SK-N-SH (cell line): ENCODE results near the gene MIPEP. TPM values are rescaled to one million over a fixed set of nuclear protein-coding genes. Genes with fewer than 3 reads are reported as not detected.

ENCODE experiments used
- CTCF ChIA-PET: fragments of 300-600, 350-600 bp; formaldehyde crosslinking; extraction: SDS; loops from one replicate; lab custom pipeline; 2021; lab: Yijun Ruan, JAX
- POLR2A ChIA-PET: fragments of 350-600 bp; sonication (Branson Sonifier 250); formaldehyde crosslinking; extraction: SDS; loops from one replicate; lab custom pipeline; 2020; ENCODE audit warnings: antibody characterized with exemption, inconsistent platforms; lab: Yijun Ruan, JAX
- DNase-seq: peaks from one replicate; pipeline ENCODE4 v3.0.0; 2012
- H2AFZ ChIP-seq: fragments of 200-600 bp; sonication (generic); 2 replicates; pipeline ENCODE4 v1.8.1; 2016; ENCODE audit warnings: antibody characterized with exemption, mild to moderate bottlenecking, low read depth
- H3F3A ChIP-seq: fragments of 200-600 bp; sonication (generic); replicated peaks from 2 replicates; pipeline ENCODE3; 2016; ENCODE audit warnings: antibody characterized with exemption, mild to moderate bottlenecking; ENCODE audit not compliant: insufficient read depth
- H3K27ac ChIP-seq, 2 experiments: fragments of 200-500 bp in 1 of 2; fragments of 200-600 bp in 1 of 2; sonication (Bioruptor generic) in 1 of 2; sonication (generic), shearing (Covaris generic) in 1 of 2; 2 replicates each; pipeline versions ENCODE4 v1.5.1 to v1.6.1; 2014 to 2016; ENCODE audit warnings: low read depth in 2 of 2, inconsistent platforms in 1 of 2, low read length in 1 of 2, mild to moderate bottlenecking in 1 of 2, mixed read lengths in 1 of 2
- H3K27me3 ChIP-seq: fragments of 200-600 bp; sonication (generic), shearing (Covaris generic); 2 replicates; pipeline ENCODE4 v1.6.1; 2016; ENCODE audit warnings: mixed run types; ENCODE audit not compliant: insufficient read depth
- H3K36me3 ChIP-seq, 2 experiments: fragments of 200-500 bp in 1 of 2; fragments of 200-600 bp in 1 of 2; sonication (Bioruptor generic) in 1 of 2; sonication (generic) in 1 of 2; replicated peaks in 1 of 2; 2 replicates each; pipeline versions ENCODE3 to v1.5.1; 2014 to 2016; ENCODE audit warnings: low read length in 1 of 2, mild to moderate bottlenecking in 1 of 2; ENCODE audit not compliant: insufficient read depth in 2 of 2, control insufficient read depth in 1 of 2
- H3K4me1 ChIP-seq, 2 experiments: fragments of 200-500 bp in 1 of 2; fragments of 200-600 bp in 1 of 2; sonication (Bioruptor generic) in 1 of 2; sonication (generic), shearing (Covaris generic) in 1 of 2; 2 replicates each; pipeline versions ENCODE4 v1.5.1 to v1.6.1; 2014 to 2016; ENCODE audit warnings: low read depth in 1 of 2, low read length in 1 of 2, mixed run types in 1 of 2; ENCODE audit not compliant: insufficient read depth in 2 of 2, control insufficient read depth in 1 of 2
- H3K4me2 ChIP-seq: fragments of 200-600 bp; sonication (generic), shearing (Covaris generic); 2 replicates; pipeline ENCODE4 v1.6.1; 2017; ENCODE audit warnings: mixed run types
- H3K4me3 ChIP-seq, 2 experiments: fragments of 200-500 bp in 1 of 2; fragments of 200-600 bp in 1 of 2; sonication (Bioruptor generic) in 1 of 2; sonication (generic), shearing (Covaris generic) in 1 of 2; 2 replicates each; pipeline versions ENCODE4 v1.5.1 to v1.8.1; 2014 to 2016; ENCODE audit warnings: low read depth in 2 of 2, inconsistent platforms in 1 of 2, low read length in 1 of 2, mild to moderate bottlenecking in 1 of 2, mixed read lengths in 1 of 2, moderate library complexity in 1 of 2
- H3K79me2 ChIP-seq: fragments of 200-600 bp; sonication (generic); 2 replicates; pipeline ENCODE4 v1.8.1; 2017; ENCODE audit warnings: mild to moderate bottlenecking; ENCODE audit not compliant: insufficient read depth
- H3K9ac ChIP-seq: fragments of 200-600 bp; sonication (generic); 2 replicates; pipeline ENCODE4 v1.6.1; 2017; ENCODE audit warnings: mixed run types
- H3K9me2 ChIP-seq: fragments of 200-600 bp; sonication (generic); 2 replicates; pipeline ENCODE4 v1.6.1; 2017; ENCODE audit warnings: mixed run types
- H3K9me3 ChIP-seq: fragments of 200-600 bp; sonication (generic); 2 replicates; pipeline ENCODE4 v1.6.1; 2017; ENCODE audit warnings: mixed run types, mild to moderate bottlenecking, moderate library complexity
- H4K20me1 ChIP-seq: fragments of 200-600 bp; sonication (generic); 2 replicates; pipeline ENCODE4 v1.6.1; 2017; ENCODE audit warnings: mild to moderate bottlenecking, mixed run types; ENCODE audit not compliant: insufficient read depth
- ELF1 ChIP-seq: IDR thresholded peaks from 2 replicates; pipeline ENCODE4 v1.4.0; 2012
- EP300 ChIP-seq, 2 experiments: IDR thresholded peaks; 2 replicates each; pipeline versions ENCODE4 v1.4.0 to v1.6.1; 2012; ENCODE audit warnings: borderline replicate concordance in 1 of 2, low read depth in 1 of 2, low read length in 1 of 2
- FOSL2 ChIP-seq: IDR thresholded peaks from 2 replicates; pipeline ENCODE4 v1.4.0; 2012; ENCODE audit warnings: low read depth, mild to moderate bottlenecking, moderate library complexity, borderline replicate concordance
- FOXJ3 ChIP-seq: sonication (generic); formaldehyde crosslinking; IDR thresholded peaks from 2 replicates; pipeline ENCODE4 v1.5.1; 2020; ENCODE audit warnings: mild to moderate bottlenecking, missing genetic modification reagents
- GABPA ChIP-seq: IDR thresholded peaks from 2 replicates; pipeline ENCODE4 v1.4.0; 2012; ENCODE audit warnings: low read depth, mild to moderate bottlenecking
- POLR2AphosphoS5 ChIP-seq: IDR thresholded peaks from 2 replicates; pipeline ENCODE4 v1.6.1; 2012; ENCODE audit warnings: low read depth, low read length
- RCOR1 ChIP-seq: fragments of 150-350 bp; IDR thresholded peaks from 2 replicates; pipeline ENCODE4 v1.6.1; 2017; ENCODE audit warnings: antibody characterized with exemption, low read length
- SIN3A ChIP-seq: IDR thresholded peaks from 2 replicates; pipeline ENCODE4 v1.6.1; 2012; ENCODE audit warnings: low read depth, mild to moderate bottlenecking, low read length, moderate library complexity, borderline replicate concordance
- TAF1 ChIP-seq: IDR thresholded peaks from 2 replicates; pipeline ENCODE4 v1.6.1; 2012; ENCODE audit warnings: low read depth, mild to moderate bottlenecking, low read length, moderate library complexity, borderline replicate concordance
- YY1 ChIP-seq: IDR thresholded peaks from 2 replicates; pipeline ENCODE4 v1.4.0; 2012; ENCODE audit warnings: low read depth, mild to moderate bottlenecking
- WGBS: methylation state at CpG from one replicate; pipeline ENCODE4 v1.1.6; 2017; ENCODE audit warnings: low lambda C conversion rate; 5-methylcytosine and 5-hydroxymethylcytosine counted together
- polyA plus RNA-seq, 3 experiments: library from polyadenylated mRNA; depleted of rRNA; stranded (reverse); fragments of >200 nt; gene quantifications; 2 replicates each; pipeline ENCODE4 v1.2.3, GENCODE V29; 2012
- TF ChIP-seq, protein P1 (sequence below): IDR thresholded peaks from 2 replicates; pipeline ENCODE4; 2012
- TF ChIP-seq, protein P2 (sequence below): fragments of 150-350 bp; IDR thresholded peaks from 2 replicates; pipeline ENCODE4 v1.6.1; 2017; ENCODE audit warnings: antibody characterized with exemption, low read length, low read depth, borderline replicate concordance
- TF ChIP-seq, protein P3 (sequence below): IDR thresholded peaks from 2 replicates; pipeline ENCODE4 v1.4.0; 2012; ENCODE audit warnings: low read depth
- TF ChIP-seq, protein P4 (sequence below): IDR thresholded peaks from 2 replicates; pipeline ENCODE4 v1.6.1; 2012; ENCODE audit warnings: mild to moderate bottlenecking, low read depth, low read length, moderate library complexity

Gene MIPEP
- polyA plus RNA-seq, 1 of the 3 experiments (the other 2 are of a cell fraction), result 12.7 TPM

DNA sequence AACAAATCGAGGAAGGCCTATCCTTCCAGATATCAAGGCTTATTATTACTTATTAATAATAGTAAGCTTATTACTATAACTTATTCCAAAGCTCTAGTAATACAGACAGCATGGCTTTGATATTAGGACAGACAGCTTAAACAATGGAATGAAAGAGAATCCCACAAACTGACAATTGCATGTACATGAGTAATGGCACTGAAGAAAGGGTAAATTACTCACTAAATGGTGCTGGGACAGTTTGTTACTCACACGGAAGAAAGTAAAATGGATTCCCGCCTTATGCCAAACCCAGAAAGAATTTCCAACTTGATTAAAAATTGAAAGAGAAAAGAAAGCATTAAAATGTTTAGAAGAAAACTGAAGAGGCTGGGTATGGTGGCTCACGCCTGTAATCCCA lies 60.3 kb downstream of the MIPEP start:
- Histone ChIP-seq H2AFZ (no peak overlapping the region), H4K20me1 (no peaks in the 10 kb centered on the region), H3K79me2 (no peaks in the 10 kb centered on the region), H3K4me1 (no peaks in the 10 kb centered on the region), H3K36me3 (peaks cover 7 to 17% of the 10 kb centered on the region in 2 experiments), H3K9me2 (no peaks in the 10 kb centered on the region; the same call in 1 of the 2 replicates), H3K27me3 (no peaks in the 10 kb centered on the region), H3K9ac (no peak overlapping the region), H3F3A (no peaks in the 10 kb centered on the region), H3K9me3 (no peaks in the 10 kb centered on the region; the same call in 1 of the 2 replicates), H3K27ac (no peak overlapping the region), H3K4me3 (no peak overlapping the region), H3K4me2 (no peak overlapping the region)
- 96% methylated on average over 4 of the region's 4 CpGs for WGBS
- no peak for TF ChIP-seq ELF1
- TF ChIP-seq, protein P1, sequence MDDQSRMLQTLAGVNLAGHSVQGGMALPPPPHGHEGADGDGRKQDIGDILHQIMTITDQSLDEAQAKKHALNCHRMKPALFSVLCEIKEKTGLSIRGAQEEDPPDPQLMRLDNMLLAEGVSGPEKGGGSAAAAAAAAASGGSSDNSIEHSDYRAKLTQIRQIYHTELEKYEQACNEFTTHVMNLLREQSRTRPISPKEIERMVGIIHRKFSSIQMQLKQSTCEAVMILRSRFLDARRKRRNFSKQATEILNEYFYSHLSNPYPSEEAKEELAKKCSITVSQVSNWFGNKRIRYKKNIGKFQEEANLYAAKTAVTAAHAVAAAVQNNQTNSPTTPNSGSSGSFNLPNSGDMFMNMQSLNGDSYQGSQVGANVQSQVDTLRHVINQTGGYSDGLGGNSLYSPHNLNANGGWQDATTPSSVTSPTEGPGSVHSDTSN, result peak; percentile 12; the same call in 1 of the 2 replicates
- CTCF ChIA-PET, result interaction anchor here (0.9 to 1.5 kb wide), 2 partner anchors 27 to 362 kb away, joined by 3 read pairs; no protein-coding TSS in a partner anchor
- POLR2A ChIA-PET, result no interaction called here
- DNase-seq, result no peak

DNA sequence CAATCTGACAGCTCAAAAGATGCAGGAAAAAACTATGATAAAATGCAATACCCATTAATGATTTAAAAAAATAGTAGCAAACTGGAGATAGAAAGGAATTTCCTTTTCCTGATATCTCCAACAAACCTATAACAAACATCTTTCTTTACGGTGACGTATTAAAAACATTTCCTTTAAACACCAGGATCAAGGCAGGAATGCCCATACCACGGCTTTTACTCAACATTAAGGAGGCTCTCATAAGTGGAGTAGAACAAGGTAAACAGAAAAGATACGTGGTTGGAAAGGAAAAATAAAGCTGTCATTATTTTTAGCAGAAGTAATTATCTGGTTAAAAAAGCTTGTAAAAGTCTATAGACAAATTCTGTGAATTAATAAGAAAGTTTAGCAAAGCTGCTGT lies 61.1 kb downstream of the MIPEP start:
- Histone ChIP-seq H3F3A (no peaks in the 10 kb centered on the region), H3K4me2 (no peak overlapping the region), H2AFZ (no peak overlapping the region), H3K36me3 (peaks cover 7 to 17% of the 10 kb centered on the region in 2 experiments), H3K79me2 (no peaks in the 10 kb centered on the region), H3K27ac (no peak overlapping the region)
- no peak for DNase-seq
- POLR2A ChIA-PET, result no interaction called here
- CTCF ChIA-PET, result interaction anchor here (0.9 to 1.5 kb wide), 3 partner anchors 16 to 361 kb away, joined by 3 read pairs; no protein-coding TSS in a partner anchor
- no peak for TF ChIP-seq ELF1
- no peak for TF ChIP-seq TAF1
- TF ChIP-seq EP300 (IDR thresholded peaks at IDR 0.05; ENCODE audit: borderline replicate concordance in 1 of 2, low read depth in 1 of 2, low read length in 1 of 2), result no peak
- no peak for TF ChIP-seq FOSL2
- TF ChIP-seq RCOR1, result no peak
- TF ChIP-seq, protein P2, sequence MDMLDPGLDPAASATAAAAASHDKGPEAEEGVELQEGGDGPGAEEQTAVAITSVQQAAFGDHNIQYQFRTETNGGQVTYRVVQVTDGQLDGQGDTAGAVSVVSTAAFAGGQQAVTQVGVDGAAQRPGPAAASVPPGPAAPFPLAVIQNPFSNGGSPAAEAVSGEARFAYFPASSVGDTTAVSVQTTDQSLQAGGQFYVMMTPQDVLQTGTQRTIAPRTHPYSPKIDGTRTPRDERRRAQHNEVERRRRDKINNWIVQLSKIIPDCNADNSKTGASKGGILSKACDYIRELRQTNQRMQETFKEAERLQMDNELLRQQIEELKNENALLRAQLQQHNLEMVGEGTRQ, result no peak
- TF ChIP-seq, protein P3, sequence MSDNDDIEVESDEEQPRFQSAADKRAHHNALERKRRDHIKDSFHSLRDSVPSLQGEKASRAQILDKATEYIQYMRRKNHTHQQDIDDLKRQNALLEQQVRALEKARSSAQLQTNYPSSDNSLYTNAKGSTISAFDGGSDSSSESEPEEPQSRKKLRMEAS, result no peak
- no peak for TF ChIP-seq SIN3A
- no peak for TF ChIP-seq GABPA
- TF ChIP-seq, protein P4, sequence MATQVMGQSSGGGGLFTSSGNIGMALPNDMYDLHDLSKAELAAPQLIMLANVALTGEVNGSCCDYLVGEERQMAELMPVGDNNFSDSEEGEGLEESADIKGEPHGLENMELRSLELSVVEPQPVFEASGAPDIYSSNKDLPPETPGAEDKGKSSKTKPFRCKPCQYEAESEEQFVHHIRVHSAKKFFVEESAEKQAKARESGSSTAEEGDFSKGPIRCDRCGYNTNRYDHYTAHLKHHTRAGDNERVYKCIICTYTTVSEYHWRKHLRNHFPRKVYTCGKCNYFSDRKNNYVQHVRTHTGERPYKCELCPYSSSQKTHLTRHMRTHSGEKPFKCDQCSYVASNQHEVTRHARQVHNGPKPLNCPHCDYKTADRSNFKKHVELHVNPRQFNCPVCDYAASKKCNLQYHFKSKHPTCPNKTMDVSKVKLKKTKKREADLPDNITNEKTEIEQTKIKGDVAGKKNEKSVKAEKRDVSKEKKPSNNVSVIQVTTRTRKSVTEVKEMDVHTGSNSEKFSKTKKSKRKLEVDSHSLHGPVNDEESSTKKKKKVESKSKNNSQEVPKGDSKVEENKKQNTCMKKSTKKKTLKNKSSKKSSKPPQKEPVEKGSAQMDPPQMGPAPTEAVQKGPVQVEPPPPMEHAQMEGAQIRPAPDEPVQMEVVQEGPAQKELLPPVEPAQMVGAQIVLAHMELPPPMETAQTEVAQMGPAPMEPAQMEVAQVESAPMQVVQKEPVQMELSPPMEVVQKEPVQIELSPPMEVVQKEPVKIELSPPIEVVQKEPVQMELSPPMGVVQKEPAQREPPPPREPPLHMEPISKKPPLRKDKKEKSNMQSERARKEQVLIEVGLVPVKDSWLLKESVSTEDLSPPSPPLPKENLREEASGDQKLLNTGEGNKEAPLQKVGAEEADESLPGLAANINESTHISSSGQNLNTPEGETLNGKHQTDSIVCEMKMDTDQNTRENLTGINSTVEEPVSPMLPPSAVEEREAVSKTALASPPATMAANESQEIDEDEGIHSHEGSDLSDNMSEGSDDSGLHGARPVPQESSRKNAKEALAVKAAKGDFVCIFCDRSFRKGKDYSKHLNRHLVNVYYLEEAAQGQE, result no peak
- no peak for TF ChIP-seq YY1
- TF ChIP-seq POLR2AphosphoS5, result no peak
- no peak for TF ChIP-seq FOXJ3 (CRISPR knock-in tag)
- TF ChIP-seq, all 33 proteins: peak for 0
- H3K4me3 ChIP-seq, result no peak overlapping the region
- no peak overlapping the region for H3K9ac ChIP-seq
- no peaks in the 10 kb centered on the region; the same call in 1 of the 2 replicates for H3K9me2 ChIP-seq
- no peaks in the 10 kb centered on the region for H4K20me1 ChIP-seq
- WGBS, result 98% methylated on average over 4 of the region's 4 CpGs
- H3K27me3 ChIP-seq, result no peaks in the 10 kb centered on the region
- no peaks in the 10 kb centered on the region; the same call in 1 of the 2 replicates for H3K9me3 ChIP-seq
- no peaks in the 10 kb centered on the region for H3K4me1 ChIP-seq
